ENCODE measurements around the gene GBF1.
"Not testable (repeated sequence)": the region's sequence is repeated elsewhere in the genome, so short reads cannot be mapped to it uniquely, and the experiment has no call there.

Gene GBF1

GRCh38 chr10:102275343-102275742 lies 30.0 kb downstream of the GBF1 start:
- no peak for DNase-seq

- no peak for DNase-seq
These were observed 33.8 kb downstream of the GBF1 start for GRCh38 chr10:102279104-102279503.

DNA sequence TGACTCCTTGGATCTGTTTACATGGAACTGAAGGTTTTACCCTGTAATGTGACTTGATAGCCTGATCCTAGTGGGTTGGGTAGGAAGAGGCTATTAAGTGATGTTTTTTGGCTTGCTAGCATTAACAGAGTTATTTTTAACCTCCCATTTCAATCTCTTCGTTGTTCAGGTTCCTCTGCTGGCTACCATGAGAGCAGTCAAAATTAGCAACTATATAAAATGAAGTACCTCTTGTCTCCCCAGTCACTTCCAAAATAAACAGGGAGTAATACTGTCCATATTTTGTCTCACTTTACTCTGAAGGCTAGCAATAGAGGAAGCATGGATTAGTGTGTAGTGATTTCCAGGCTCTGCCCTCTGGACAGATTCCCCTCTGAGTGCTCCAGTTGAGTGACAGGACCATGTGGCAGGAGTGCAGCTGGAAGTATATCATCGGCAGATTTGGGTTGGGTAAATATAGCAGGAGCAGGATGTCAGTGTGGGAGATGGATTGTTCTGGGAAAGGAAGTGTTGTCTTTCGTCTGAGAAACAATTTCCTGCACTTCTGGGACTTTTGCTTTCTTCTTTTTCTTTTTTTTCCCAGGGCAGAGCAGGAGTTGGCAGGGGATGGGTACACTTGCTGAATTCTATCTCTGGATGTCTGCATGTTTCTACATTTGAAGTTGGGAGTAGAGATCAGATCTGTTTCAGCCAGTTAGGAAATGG lies 35.2 kb downstream of the GBF1 start:
- DNase-seq = no peak

GRCh38 chr10:102281102-102281487 lies 35.8 kb downstream of the GBF1 start:
- no peak for DNase-seq

DNA sequence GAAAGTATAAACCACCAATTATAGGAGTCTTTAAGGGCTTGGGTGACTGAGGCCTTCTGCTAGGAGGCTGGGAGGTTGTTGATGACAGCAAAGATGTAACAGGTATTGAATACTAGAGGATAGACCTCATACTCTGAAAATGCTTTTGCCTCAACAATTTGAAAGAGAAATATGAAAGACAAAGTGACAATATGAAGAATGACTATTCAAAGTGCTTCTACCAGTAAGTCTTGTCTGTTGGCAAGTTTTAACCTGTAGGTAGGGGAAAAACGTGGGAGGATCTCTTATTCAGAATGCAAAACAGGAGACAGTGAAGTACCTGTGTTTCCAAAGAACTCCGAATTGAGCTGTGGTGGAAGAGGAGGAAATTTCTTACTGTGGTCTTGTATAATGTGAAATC lies 38.2 kb downstream of the GBF1 start:
- no peak for DNase-seq

DNA sequence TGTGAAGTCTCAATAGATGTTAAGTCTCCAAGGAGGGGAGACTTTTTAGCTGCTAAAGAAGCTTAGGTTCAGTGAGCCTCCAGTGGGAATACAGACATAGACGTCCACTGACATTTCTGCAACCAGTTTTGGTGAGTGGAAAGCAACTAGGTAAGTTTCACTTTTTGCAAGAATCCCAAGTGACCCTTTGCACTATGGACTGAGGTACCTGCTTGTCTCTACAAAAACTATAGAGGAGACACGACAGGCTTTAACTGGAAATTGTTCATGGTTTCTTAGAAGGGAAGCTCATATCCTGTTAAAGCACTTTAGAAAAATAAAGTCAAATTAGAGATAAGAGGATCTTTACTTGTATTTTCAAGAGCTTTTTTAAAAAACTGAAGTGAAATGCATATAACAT lies 38.6 kb downstream of the GBF1 start:
- no peak for DNase-seq

- no peak for DNase-seq
These were observed 39.2 kb downstream of the GBF1 start for GRCh38 chr10:102284531-102284930.

- DNase-seq = no peak
These were observed 39.8 kb downstream of the GBF1 start for GRCh38 chr10:102285133-102285532.

DNA sequence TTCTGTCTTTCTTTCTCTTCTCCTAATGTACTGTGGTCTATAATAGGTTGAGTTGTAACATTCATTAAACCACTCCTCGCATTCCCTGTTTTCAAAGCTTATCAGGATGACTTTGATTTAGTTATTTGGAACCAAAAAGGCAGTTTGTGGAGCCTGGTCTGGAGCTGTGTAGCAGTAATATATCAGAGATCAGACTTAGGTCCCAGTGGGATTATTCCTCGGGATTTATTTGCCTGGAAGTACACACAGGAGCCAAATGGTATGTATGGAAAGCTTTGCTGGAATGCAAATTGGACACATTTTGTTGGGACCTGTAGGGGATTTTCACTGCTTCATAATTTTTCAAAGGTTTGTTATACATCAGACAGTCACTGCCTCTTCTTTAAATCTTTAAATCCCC lies 40.9 kb downstream of the GBF1 start:
- DNase-seq = no peak

GRCh38 chr10:102287538-102287937 lies 42.2 kb downstream of the GBF1 start:
- DNase-seq = no peak

GRCh38 chr10:102287991-102288390 lies 42.7 kb downstream of the GBF1 start:
- no peak for DNase-seq

DNA sequence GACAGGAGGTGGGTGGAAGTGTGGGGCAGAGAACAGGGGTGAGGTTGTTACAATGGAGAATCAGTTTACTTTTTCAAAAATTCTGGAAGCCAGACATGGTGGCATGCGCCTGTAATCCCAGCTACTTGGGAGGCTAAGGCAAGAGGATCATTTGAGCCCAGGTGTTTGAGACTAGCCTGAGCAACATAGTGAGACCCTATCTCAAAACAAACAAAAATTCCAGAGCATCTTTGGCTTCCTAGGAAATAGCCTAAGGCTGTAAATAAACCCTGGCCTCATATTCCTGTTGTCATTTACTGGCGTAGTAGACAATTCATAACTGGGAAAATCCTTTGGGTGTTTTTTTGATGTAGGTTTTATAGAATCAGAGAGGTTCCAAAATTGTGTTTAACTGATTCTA lies 44.0 kb downstream of the GBF1 start:
- no peak for DNase-seq

GRCh38 chr10:102289840-102290239 lies 44.5 kb downstream of the GBF1 start:
- no peak for DNase-seq

DNA sequence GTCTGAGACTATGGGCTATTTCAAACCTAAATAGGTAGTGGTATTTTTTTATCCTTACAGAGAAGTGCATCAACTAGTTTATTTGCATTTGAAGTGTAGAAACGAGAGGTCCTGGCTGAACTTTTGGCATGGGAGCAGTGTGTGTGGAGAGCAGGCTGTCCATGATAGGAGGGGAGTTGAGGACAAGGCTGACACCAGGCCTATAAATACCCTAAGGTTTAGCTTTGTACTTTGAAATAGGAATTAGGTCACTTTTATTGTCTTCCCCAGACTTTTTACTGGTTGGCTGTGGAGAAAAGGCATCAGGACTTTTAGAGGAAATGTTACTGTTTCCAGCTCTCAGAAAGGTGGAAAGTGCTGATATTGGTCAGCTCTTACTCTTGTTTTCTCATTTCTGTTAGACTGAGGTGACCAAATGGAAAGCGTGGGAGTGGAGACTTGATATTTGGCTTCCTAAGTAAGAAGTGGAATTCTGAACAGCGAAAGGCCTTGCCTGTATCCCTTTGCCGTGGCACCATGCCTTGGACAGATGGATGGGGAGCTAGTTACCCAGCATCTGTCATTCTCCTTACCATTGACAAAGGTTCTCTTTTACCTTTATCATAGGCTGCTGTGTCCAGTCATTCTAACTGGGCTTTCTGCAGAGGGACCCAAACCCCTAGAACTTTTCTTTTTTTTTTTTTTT lies 46.0 kb downstream of the GBF1 start:
- no peak for DNase-seq

DNA sequence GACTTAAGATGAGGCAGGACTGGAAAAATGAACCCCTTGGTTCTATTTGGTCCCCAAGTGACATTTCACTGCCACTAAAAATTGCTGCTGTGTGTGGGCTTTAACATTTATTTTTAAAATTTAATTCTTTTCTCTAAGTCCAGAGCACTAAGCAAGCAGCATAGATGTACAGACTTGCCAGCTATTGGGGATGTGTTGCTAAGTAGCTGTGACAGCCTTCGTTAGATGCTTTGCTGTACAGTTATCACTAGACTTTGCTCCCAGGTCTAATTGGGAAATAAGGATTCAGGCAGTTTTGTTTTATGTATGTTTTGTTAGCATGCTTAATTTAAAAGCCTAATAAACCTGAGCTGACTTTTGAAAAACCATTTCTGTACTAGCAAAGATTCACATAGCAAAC lies 51.8 kb downstream of the GBF1 start:
- no peak for DNase-seq

DNA sequence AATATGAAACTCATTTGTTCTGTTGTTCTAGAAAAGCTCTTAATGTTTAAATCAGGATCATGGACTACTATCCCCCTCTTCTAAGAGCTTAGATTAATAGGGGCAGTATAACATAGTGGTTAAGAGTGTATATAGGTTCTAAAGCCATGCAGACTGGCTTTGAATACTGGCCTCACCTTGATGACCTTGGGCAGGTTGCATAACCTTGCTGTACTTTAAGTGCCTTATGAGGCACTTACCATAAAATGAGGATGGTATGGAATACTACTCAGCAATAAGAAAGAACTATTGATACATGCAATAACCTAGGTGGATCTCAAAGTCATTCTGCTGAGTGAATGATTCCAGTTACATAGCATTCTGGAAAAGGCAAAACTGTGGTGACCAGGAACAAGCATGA lies 53.6 kb downstream of the GBF1 start:
- no peak for DNase-seq

DNA sequence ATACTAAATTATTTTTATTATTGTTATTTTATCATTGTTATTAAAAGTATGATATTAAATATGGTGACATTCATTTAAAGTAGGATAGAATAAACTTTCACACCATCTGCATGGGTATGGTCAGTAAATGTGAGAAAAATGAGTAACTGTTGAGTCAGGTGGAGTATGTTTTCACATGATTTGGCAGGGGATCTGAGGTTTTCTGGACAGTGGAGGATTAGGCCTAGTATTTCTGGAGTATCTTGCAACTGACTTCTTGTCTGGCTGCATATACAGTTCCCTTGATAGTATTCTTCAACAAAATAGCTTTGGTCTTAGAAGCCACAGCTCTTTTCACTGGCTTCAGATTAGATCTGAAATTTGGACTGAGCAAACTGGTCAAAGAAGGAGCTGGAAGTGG lies 54.5 kb downstream of the GBF1 start:
- DNase-seq = no peak

GRCh38 chr10:102300278-102300843 lies 55.0 kb downstream of the GBF1 start:
- DNase-seq = no peak

DNA sequence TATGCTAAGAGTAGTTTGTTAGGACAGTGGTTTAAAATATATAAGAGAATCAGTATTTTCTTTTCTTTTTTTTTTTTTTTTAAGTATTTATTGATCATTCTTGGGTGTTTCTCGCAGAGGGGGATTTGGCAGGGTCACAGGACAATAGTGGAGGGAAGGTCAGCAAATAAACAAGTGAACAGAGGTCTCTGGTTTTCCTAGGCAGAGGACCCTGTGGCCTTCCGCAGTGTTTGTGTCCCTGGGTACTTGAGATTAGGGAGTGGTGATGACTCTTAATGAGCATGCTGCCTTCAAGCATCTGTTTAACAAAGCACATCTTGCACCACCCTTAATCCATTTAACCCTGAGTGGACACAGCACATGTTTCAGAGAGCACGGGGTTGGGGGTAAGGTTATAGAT lies 55.6 kb downstream of the GBF1 start:
- not testable (repeated sequence) for DNase-seq

- not testable (repeated sequence) for DNase-seq
These were observed 56.0 kb downstream of the GBF1 start for GRCh38 chr10:102301332-102301731.

- no peak for DNase-seq
These were observed 57.3 kb downstream of the GBF1 start for GRCh38 chr10:102302611-102303010.

GRCh38 chr10:102306006-102306405 lies 60.7 kb downstream of the GBF1 start:
- DNase-seq = no peak

GRCh38 chr10:102306710-102307109 lies 61.4 kb downstream of the GBF1 start:
- DNase-seq = no peak

DNA sequence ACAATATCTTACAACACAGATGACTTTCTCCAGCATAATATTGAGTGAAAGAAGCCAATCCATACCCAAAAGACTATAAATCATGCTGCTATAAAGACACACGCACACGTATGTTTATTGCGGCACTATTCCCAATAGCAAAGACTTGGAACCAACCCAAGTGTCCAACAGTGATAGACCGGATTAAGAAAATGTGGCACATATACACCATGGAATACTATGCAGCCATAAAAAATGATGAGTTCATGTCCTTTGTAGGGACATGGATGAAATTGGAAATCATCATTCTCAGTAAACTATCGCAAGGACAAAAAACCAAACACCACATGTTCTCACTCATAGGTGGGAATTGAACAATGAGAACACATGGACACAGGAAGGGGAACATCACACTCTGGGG lies 63.0 kb downstream of the GBF1 start:
- DNase-seq = not testable (repeated sequence)

DNA sequence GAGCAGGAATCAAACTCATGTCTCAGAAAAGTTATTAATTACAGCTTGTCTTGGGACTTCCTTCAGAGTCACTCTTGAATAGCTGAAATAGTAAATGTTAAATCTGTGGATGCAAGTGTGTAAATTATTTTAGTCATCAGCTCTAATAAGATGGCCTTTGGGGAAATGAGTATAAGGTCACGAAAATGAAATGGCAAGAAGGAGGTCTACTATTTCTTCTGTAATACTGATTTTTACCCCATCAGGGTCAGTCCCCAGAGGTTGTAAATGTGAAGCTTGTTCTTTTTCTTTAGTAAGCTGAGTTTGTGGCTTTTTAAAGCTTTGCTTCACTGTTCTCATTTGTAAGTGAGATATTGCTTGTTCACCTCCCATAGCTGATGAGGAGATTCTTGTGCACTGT lies 63.9 kb downstream of the GBF1 start:
- DNase-seq = no peak
